Ishikawa (cell line): ENCODE results near the gene FAM124A.

Experiments
- CEBPB ChIP-seq: IDR thresholded peaks from 2 replicates; pipeline ENCODE4 v1.6.1; 2012
- CREB1 ChIP-seq: IDR thresholded peaks from 2 replicates; pipeline ENCODE4 v1.6.1; 2012; ENCODE audit warnings: low read depth
- EGR1 ChIP-seq: IDR thresholded peaks from 2 replicates; pipeline ENCODE4 v1.6.1; 2012
- EP300 ChIP-seq: IDR thresholded peaks from 2 replicates; pipeline ENCODE4 v1.6.1; 2012; ENCODE audit warnings: borderline replicate concordance
- FOXM1 ChIP-seq: IDR thresholded peaks from 2 replicates; pipeline ENCODE4 v1.6.1; 2012; ENCODE audit warnings: low read depth, borderline replicate concordance
- MAX ChIP-seq: IDR thresholded peaks from 2 replicates; pipeline ENCODE4 v1.6.1; 2012
- NFIC ChIP-seq: IDR thresholded peaks from 2 replicates; pipeline ENCODE4 v1.6.1; 2012
- RAD21 ChIP-seq: IDR thresholded peaks from 2 replicates; pipeline ENCODE4 v1.6.1; 2012; ENCODE audit warnings: low read depth
- REST ChIP-seq: IDR thresholded peaks from 2 replicates; pipeline ENCODE4 v1.6.1; 2012; ENCODE audit warnings: low read depth, mild to moderate bottlenecking
- TAF1 ChIP-seq: IDR thresholded peaks from 2 replicates; pipeline ENCODE4 v1.6.1; 2012; ENCODE audit warnings: low read depth, mild to moderate bottlenecking
- TCF12 ChIP-seq: IDR thresholded peaks from 2 replicates; pipeline ENCODE4 v1.6.1; 2012; ENCODE audit warnings: low read depth
- TEAD4 ChIP-seq: IDR thresholded peaks from 2 replicates; pipeline ENCODE4 v1.6.1; 2012
- USF1 ChIP-seq: IDR thresholded peaks from 2 replicates; pipeline ENCODE4 v1.6.1; 2012
- YY1 ChIP-seq: IDR thresholded peaks from 2 replicates; pipeline ENCODE4 v1.6.1; 2012; ENCODE audit warnings: low read depth
- ZBTB7A ChIP-seq: IDR thresholded peaks from 2 replicates; pipeline ENCODE4 v1.6.1; 2012; ENCODE audit warnings: low read depth

FAM124A gene

GRCh38 chr13:51225029-51225428 lies 2.8 kb downstream of the FAM124A start:
- TF ChIP-seq TEAD4 (no peak), EP300 (no peak), MAX (no peak), USF1 (no peak), YY1 (no peak), ZBTB7A (no peak), TCF12 (no peak), CEBPB (no peak)

- TF ChIP-seq EP300 (no peak), TEAD4 (no peak), REST (no peak), CEBPB (no peak), USF1 (no peak), FOXM1 (no peak), TCF12 (no peak), MAX (no peak)
These were observed 5.2 kb downstream of the FAM124A start for GRCh38 chr13:51227404-51227803.

GRCh38 chr13:51229101-51229719 lies 7.0 kb downstream of the FAM124A start:
- TF ChIP-seq MAX (no peak), EGR1 (no peak), REST (no peak), EP300 (no peak), TCF12 (no peak), ZBTB7A (no peak), YY1 (no peak), USF1 (no peak), CEBPB (no peak), NFIC (no peak), CREB1 (no peak), RAD21 (no peak), FOXM1 (no peak), TEAD4 (no peak)

GRCh38 chr13:51229731-51230130 lies 7.5 kb downstream of the FAM124A start:
- TF ChIP-seq EGR1 (no peak), EP300 (no peak), YY1 (no peak), TAF1 (no peak)

GRCh38 chr13:51230477-51231105 lies 8.4 kb downstream of the FAM124A start:
- TF ChIP-seq ZBTB7A (no peak), USF1 (no peak), CEBPB (no peak), FOXM1 (no peak), TAF1 (no peak), NFIC (no peak), CREB1 (no peak), YY1 (no peak), TEAD4 (no peak), REST (no peak), EGR1 (no peak), EP300 (no peak), RAD21 (no peak), TCF12 (no peak), MAX (no peak)
